ENCODE measurements around the gene AQP6. TPM values are rescaled to one million over a fixed set of nuclear protein-coding genes. Genes with fewer than 3 reads are reported as not detected.

The AQP6 gene
- total RNA-seq, 1 experiment from 2014 or later, result not detected

DNA sequence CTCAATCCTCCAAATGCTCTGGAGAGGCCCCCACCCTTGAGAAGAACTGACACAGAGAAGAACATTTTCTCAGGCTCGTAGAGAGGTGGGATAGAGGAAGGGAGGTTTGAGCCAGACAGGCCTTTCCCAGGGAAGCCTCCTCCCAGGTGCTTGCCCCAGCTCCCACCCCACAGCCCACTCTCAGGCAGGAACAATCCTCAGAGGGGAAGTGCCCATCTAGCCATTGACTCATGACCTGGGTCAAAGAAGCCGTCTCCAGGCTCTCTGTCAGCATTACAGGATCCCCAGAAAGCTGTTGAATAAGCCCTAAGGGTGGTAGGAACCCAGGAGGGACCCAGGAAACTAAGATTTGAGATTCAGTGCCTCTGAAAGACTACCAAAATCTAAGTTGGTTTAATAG lies 3.8 kb downstream of the AQP6 start:
- Histone ChIP-seq H3K9me2 (ENCODE audit: insufficient read depth) (no peaks in the 10 kb centered on the region), H2AFZ (no peak overlapping the region), H3K4me2 (no peak overlapping the region), H4K20me1 (ENCODE audit: insufficient read depth) (no peaks in the 10 kb centered on the region), H3K4me3 (no peak overlapping the region), H3K27me3 (ENCODE audit: insufficient read depth, low read depth) (no peaks in the 10 kb centered on the region), H3K9me3 (ENCODE audit: insufficient read depth, low read depth) (no peaks in the 10 kb centered on the region), H3F3A (ENCODE audit: insufficient read depth, low read depth) (peaks cover 5% of the 10 kb centered on the region; the same call in 1 of the 2 replicates), H3K27ac (no peak overlapping the region), H3K4me1 (replicated peaks; ENCODE audit: insufficient read depth) (no peaks in the 10 kb centered on the region), H3K36me3 (ENCODE audit: low read depth) (no peaks in the 10 kb centered on the region), H3K79me2 (ENCODE audit: low read depth) (no peaks in the 10 kb centered on the region)
- intact Hi-C loops (cut with micrococcal nuclease; ENCODE audit: unreplicated experiment), result no loop called here
- BruUV-seq (replicated peaks), result no TSS peak
- TF ChIP-seq, protein P1, sequence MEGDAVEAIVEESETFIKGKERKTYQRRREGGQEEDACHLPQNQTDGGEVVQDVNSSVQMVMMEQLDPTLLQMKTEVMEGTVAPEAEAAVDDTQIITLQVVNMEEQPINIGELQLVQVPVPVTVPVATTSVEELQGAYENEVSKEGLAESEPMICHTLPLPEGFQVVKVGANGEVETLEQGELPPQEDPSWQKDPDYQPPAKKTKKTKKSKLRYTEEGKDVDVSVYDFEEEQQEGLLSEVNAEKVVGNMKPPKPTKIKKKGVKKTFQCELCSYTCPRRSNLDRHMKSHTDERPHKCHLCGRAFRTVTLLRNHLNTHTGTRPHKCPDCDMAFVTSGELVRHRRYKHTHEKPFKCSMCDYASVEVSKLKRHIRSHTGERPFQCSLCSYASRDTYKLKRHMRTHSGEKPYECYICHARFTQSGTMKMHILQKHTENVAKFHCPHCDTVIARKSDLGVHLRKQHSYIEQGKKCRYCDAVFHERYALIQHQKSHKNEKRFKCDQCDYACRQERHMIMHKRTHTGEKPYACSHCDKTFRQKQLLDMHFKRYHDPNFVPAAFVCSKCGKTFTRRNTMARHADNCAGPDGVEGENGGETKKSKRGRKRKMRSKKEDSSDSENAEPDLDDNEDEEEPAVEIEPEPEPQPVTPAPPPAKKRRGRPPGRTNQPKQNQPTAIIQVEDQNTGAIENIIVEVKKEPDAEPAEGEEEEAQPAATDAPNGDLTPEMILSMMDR (conservative IDR thresholded peaks at IDR 0.05), result no peak
- no peak for TF ChIP-seq EZH2 (IDR thresholded peaks at IDR 0.05; ENCODE audit: low read depth)
- DNase-seq, result no peak
- ChIA-PET POLR2A (ENCODE audit: unreplicated experiment) (no interaction called here), CTCF (interaction anchor here (0.8 kb wide), 1 partner anchor 80 kb away, joined by 3 read pairs; no protein-coding TSS in a partner anchor)

DNA sequence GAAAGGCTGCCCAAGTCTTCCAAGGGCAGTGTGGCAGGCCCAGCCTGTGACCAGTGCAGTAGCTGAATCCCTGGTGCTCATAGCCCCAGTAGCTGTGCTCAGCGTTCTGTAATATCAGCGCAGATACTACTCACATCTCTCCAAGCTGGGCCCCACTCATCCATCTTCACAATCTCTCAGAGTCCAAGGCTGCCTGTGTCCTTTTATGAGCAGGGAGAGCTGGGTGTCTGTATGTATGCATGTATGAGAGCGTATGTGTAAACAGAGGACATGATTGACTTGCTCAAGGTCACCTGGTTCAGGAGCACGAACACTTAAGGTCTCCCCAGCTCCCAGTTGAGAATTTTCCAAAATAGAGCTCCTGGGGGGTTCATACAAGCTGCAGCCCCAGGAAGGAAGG lies 5.4 kb downstream of the AQP6 start:
- H4K20me1 ChIP-seq (ENCODE audit: insufficient read depth), result no peaks in the 10 kb centered on the region
- H2AFZ ChIP-seq, result no peak overlapping the region
- no peak overlapping the region for H3K4me3 ChIP-seq
- ChIA-PET CTCF (interaction anchor here (0.6 kb wide), 1 partner anchor 13 kb away, joined by 3 read pairs; no protein-coding TSS in a partner anchor), POLR2A (ENCODE audit: unreplicated experiment) (interaction anchor here (0.6 kb wide), 1 partner anchor 243 kb away, joined by 6 read pairs; no protein-coding TSS in a partner anchor)
- H3K4me1 ChIP-seq (replicated peaks; ENCODE audit: insufficient read depth), result no peaks in the 10 kb centered on the region
- TF ChIP-seq, protein P1 (conservative IDR thresholded peaks at IDR 0.05), result no peak
- TF ChIP-seq EZH2 (IDR thresholded peaks at IDR 0.05; ENCODE audit: low read depth), result no peak
- no TSS peak for BruUV-seq (replicated peaks)
- no peaks in the 10 kb centered on the region for H3K9me2 ChIP-seq (ENCODE audit: insufficient read depth)
- H3K36me3 ChIP-seq (ENCODE audit: low read depth), result no peaks in the 10 kb centered on the region
- no peak overlapping the region for H3K27ac ChIP-seq
- no peaks in the 10 kb centered on the region for H3K79me2 ChIP-seq (ENCODE audit: low read depth)
- H3K27me3 ChIP-seq (ENCODE audit: insufficient read depth, low read depth), result no peaks in the 10 kb centered on the region
- H3K9me3 ChIP-seq (ENCODE audit: insufficient read depth, low read depth), result no peaks in the 10 kb centered on the region
- DNase-seq, result no peak
- peaks cover 9% of the 10 kb centered on the region; the same call in 1 of the 2 replicates for H3F3A ChIP-seq (ENCODE audit: insufficient read depth, low read depth)
- no peak overlapping the region for H3K4me2 ChIP-seq
- intact Hi-C loops (cut with micrococcal nuclease; ENCODE audit: unreplicated experiment), result no loop called here

DNA sequence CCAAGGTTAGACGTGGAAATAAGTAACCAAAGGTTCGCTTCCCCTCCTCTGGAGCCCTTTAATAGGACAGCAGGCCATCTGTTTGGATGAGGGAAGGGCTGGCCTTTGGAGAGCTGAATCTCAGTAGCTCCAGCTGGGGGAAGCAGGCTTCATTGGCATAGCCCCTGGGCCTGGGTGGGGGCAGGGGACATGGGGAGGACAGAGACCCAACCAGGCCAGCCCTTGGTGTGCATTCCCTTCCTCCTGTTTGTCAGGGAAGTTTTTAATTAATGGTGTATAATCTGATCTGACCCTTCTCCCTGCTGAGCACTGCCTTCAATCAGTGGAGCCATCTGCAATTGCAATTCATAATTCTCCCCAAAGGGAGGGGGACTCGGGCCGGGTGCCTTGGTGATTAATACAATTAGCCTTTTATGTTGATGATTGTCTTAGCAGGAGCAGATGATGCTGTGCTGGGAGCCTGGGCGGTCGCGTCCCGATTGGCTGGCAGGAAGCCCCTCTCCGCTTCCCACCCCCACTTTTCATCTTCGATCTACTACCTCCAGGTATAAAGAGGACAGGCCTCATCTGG lies 6.4 kb downstream of the AQP6 start:
- TF ChIP-seq EZH2 (IDR thresholded peaks at IDR 0.05; ENCODE audit: low read depth), result no peak
- no peaks in the 10 kb centered on the region for H3K27me3 ChIP-seq (ENCODE audit: insufficient read depth, low read depth)
- H4K20me1 ChIP-seq (ENCODE audit: insufficient read depth), result no peaks in the 10 kb centered on the region
- ChIA-PET CTCF (interaction anchor here (0.6 kb wide), 1 partner anchor 12 kb away, joined by 3 read pairs; no protein-coding TSS in a partner anchor), POLR2A (ENCODE audit: unreplicated experiment) (no interaction called here)
- no peak for DNase-seq
- no peak overlapping the region for H3K4me3 ChIP-seq
- no TSS peak for BruUV-seq (replicated peaks)
- H3K27ac ChIP-seq, result no peak overlapping the region
- H3K9me2 ChIP-seq (ENCODE audit: insufficient read depth), result no peaks in the 10 kb centered on the region
- H3K36me3 ChIP-seq (ENCODE audit: low read depth), result no peaks in the 10 kb centered on the region
- no peaks in the 10 kb centered on the region for H3K79me2 ChIP-seq (ENCODE audit: low read depth)
- no peaks in the 10 kb centered on the region for H3K9me3 ChIP-seq (ENCODE audit: insufficient read depth, low read depth)
- peaks cover 9% of the 10 kb centered on the region; the same call in 1 of the 2 replicates for H3F3A ChIP-seq (ENCODE audit: insufficient read depth, low read depth)
- H3K4me2 ChIP-seq, result no peak overlapping the region
- no peaks in the 10 kb centered on the region for H3K4me1 ChIP-seq (replicated peaks; ENCODE audit: insufficient read depth)
- intact Hi-C loops (cut with micrococcal nuclease; ENCODE audit: unreplicated experiment), result no loop called here
- no peak overlapping the region for H2AFZ ChIP-seq
